ENCODE results near the gene RASGRP1. TPM values are rescaled to one million over a fixed set of nuclear protein-coding genes. Genes with fewer than 3 reads are reported as not detected.

The RASGRP1 gene
- total RNA-seq, 1 experiment from 2014 or later = 1.6 TPM

DNA sequence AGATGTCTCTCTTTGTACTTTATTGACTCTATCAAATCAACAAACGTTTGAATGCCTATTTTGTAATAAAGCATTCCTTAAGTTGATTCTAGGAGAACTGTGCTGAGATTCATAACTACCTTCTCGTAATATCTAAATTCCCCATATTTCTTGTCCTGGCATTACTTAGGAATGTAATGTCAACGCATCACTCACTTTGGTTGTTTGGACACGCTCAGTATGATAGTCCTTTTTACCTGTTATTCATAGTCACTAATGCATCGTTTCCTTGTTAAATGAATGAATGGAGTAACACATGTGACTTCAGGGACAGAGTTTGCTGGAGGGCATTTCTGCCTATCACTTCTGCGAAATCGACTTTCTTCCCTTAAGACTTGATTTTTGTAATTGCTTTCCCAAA is 44.1 kb upstream of the RASGRP1 start:
- ChIA-PET POLR2A (no interaction called here), RAD21 (ENCODE audit: low non-redundant PET in 1 of 2, low total read pairs in 2 of 2, uncharacterized antibody in 2 of 2, unreplicated experiment in 2 of 2) (no interaction called here), CTCF (no interaction called here)
- Histone ChIP-seq H2AFZ (ENCODE audit: low read depth, low read length, poor library complexity, severe bottlenecking) (no peak overlapping the region), H3K9me2 (ENCODE audit: insufficient read depth) (no peaks in the 10 kb centered on the region), H3K9ac (ENCODE audit: low read length) (no peak overlapping the region), H3K36me3 (ENCODE audit: control insufficient read depth in 1 of 2, insufficient read depth in 2 of 2, low read length in 2 of 2) (no peaks in the 10 kb centered on the region), H3K27me3 (ENCODE audit: insufficient read depth, low read length) (peaks cover 30% of the 10 kb centered on the region), H3K4me3 (replicated peaks in 1 of 2; ENCODE audit: low read depth in 1 of 2, low read length in 2 of 2) (no peak overlapping the region), H4K20me1 (ENCODE audit: insufficient read depth) (no peaks in the 10 kb centered on the region), H3K79me2 (ENCODE audit: insufficient read depth, low read length) (no peaks in the 10 kb centered on the region), H3K4me1 (ENCODE audit: control insufficient read depth in 1 of 2, insufficient read depth in 2 of 2, low read length in 2 of 2) (no peaks in the 10 kb centered on the region), H3K4me2 (ENCODE audit: low read length) (no peak overlapping the region), H3K27ac (ENCODE audit: low read depth, low read length) (no peak overlapping the region), H3K9me3 (ENCODE audit: control insufficient read depth in 1 of 2, insufficient read depth in 1 of 2, low read depth in 1 of 2, low read length in 2 of 2) (no peaks in the 10 kb centered on the region)
- DNase-seq (ENCODE audit: low read depth, low spot score) = no peak
- TF ChIP-seq ATF3 (IDR thresholded peaks at IDR 0.05) (no peak), REST (IDR thresholded peaks at IDR 0.05; ENCODE audit: low read depth) (no peak), ELF1 (IDR thresholded peaks at IDR 0.05; ENCODE audit: borderline replicate concordance, low read depth) (no peak), SIN3A (IDR thresholded peaks at IDR 0.05; ENCODE audit: low read depth) (no peak), SP1 (IDR thresholded peaks at IDR 0.05; ENCODE audit: low read depth) (no peak), TCF7L2 (IDR thresholded peaks at IDR 0.05; ENCODE audit: borderline replicate concordance, extremely low read depth, insufficient read depth, insufficient read length) (no peak), SRF (IDR thresholded peaks at IDR 0.05; ENCODE audit: low read depth) (no peak), POLR2AphosphoS5 (IDR thresholded peaks at IDR 0.05; ENCODE audit: low read depth, low read length) (no peak), ZFX (IDR thresholded peaks at IDR 0.05) (no peak), CBX3 (IDR thresholded peaks at IDR 0.05; ENCODE audit: low read depth) (no peak), POLR2A (IDR thresholded peaks at IDR 0.05; ENCODE audit: borderline replicate concordance, extremely low read depth, insufficient read depth, insufficient read length) (no peak), EGR1 (IDR thresholded peaks at IDR 0.05; ENCODE audit: low read depth) (no peak), RAD21 (IDR thresholded peaks at IDR 0.05; ENCODE audit: low read depth) (no peak), EZH2phosphoT487 (IDR thresholded peaks at IDR 0.05; ENCODE audit: borderline replicate concordance) (no peak), JUND (IDR thresholded peaks at IDR 0.05) (no peak)
- TF ChIP-seq, protein P1, sequence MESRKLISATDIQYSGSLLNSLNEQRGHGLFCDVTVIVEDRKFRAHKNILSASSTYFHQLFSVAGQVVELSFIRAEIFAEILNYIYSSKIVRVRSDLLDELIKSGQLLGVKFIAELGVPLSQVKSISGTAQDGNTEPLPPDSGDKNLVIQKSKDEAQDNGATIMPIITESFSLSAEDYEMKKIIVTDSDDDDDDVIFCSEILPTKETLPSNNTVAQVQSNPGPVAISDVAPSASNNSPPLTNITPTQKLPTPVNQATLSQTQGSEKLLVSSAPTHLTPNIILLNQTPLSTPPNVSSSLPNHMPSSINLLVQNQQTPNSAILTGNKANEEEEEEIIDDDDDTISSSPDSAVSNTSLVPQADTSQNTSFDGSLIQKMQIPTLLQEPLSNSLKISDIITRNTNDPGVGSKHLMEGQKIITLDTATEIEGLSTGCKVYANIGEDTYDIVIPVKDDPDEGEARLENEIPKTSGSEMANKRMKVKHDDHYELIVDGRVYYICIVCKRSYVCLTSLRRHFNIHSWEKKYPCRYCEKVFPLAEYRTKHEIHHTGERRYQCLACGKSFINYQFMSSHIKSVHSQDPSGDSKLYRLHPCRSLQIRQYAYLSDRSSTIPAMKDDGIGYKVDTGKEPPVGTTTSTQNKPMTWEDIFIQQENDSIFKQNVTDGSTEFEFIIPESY (IDR thresholded peaks at IDR 0.05; ENCODE audit: extremely low read depth, insufficient replicate concordance, low read length) = no peak
- TF ChIP-seq, protein P2, sequence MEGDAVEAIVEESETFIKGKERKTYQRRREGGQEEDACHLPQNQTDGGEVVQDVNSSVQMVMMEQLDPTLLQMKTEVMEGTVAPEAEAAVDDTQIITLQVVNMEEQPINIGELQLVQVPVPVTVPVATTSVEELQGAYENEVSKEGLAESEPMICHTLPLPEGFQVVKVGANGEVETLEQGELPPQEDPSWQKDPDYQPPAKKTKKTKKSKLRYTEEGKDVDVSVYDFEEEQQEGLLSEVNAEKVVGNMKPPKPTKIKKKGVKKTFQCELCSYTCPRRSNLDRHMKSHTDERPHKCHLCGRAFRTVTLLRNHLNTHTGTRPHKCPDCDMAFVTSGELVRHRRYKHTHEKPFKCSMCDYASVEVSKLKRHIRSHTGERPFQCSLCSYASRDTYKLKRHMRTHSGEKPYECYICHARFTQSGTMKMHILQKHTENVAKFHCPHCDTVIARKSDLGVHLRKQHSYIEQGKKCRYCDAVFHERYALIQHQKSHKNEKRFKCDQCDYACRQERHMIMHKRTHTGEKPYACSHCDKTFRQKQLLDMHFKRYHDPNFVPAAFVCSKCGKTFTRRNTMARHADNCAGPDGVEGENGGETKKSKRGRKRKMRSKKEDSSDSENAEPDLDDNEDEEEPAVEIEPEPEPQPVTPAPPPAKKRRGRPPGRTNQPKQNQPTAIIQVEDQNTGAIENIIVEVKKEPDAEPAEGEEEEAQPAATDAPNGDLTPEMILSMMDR (IDR thresholded peaks at IDR 0.05 in 2 of 3, conservative IDR thresholded peaks at IDR 0.05 in 1 of 3; ENCODE audit: borderline replicate concordance in 1 of 3, insufficient read depth in 1 of 3, low read depth in 2 of 3, low read length in 2 of 3) = no peak
- TF ChIP-seq, protein P3, sequence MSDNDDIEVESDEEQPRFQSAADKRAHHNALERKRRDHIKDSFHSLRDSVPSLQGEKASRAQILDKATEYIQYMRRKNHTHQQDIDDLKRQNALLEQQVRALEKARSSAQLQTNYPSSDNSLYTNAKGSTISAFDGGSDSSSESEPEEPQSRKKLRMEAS (IDR thresholded peaks at IDR 0.05) = no peak
- ATAC-seq = no peak
- intact Hi-C loops (cut with micrococcal nuclease) = no loop called here
- no TSS peak for BruUV-seq (replicated peaks)

Data from HCT116 (cell line).